GM12878 (cell line): Measurements from ENCODE around the gene ZBTB33.

Experiments used
- RFX5 ChIP-seq: IDR thresholded peaks from 2 replicates; pipeline ENCODE4 v1.6.1; 2011; ENCODE audit warnings: low read depth, low read length, improper control_type of control experiment
- TF ChIP-seq, protein P1 (sequence below): IDR thresholded peaks from 2 replicates; pipeline ENCODE4 v1.6.1; 2011; ENCODE audit warnings: low read depth, low read length, improper control_type of control experiment, borderline replicate concordance

DNA sequence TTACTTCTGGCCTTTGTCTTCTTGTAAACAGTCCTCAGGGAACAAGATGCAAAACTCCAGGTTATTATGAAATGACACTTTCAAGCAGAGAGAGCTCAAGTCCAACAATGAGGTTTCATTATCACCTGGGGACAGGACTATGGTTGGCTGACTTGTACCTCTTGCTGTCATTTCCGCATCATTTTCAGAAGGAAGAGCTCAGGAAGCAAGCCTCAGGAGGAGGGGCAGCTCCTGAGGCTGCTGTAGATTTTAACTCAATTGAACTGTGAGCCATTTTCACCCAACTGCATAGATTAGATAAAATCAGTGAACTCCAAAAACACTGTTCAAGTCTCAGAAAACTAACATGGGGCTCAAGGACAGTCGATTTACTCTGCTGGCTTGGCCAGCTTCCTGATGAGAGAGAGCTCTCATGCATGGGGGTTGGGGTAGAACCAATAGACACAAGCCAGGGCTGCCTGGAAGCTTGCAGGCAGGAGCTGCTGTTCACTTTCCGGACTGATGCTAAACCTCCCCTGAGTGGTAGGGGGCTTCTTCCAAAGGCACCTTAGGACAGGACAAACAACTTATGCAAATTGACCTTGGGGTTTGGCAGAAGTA is 37.0 kb downstream of the ZBTB33 start:
- TF ChIP-seq, protein P1, sequence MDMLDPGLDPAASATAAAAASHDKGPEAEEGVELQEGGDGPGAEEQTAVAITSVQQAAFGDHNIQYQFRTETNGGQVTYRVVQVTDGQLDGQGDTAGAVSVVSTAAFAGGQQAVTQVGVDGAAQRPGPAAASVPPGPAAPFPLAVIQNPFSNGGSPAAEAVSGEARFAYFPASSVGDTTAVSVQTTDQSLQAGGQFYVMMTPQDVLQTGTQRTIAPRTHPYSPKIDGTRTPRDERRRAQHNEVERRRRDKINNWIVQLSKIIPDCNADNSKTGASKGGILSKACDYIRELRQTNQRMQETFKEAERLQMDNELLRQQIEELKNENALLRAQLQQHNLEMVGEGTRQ, result no peak
- TF ChIP-seq RFX5, result no peak
